Loucy (cell line): Measurements from ENCODE around the gene RIPK4.

ENCODE experiments used
- EZH2phosphoT487 ChIP-seq: fragments of 200-600 bp; IDR thresholded peaks from 2 replicates; pipeline ENCODE4 v1.6.1; 2018; ENCODE audit warnings: antibody characterized with exemption, mild to moderate bottlenecking, moderate library complexity, borderline replicate concordance
- TF ChIP-seq, protein P1 (sequence below): fragments of 200-600 bp; sonication (generic); conservative IDR thresholded peaks from 2 replicates; pipeline ENCODE4 v1.5.1; 2014; ENCODE audit warnings: mild to moderate bottlenecking, antibody characterized with exemption, low read length

DNA sequence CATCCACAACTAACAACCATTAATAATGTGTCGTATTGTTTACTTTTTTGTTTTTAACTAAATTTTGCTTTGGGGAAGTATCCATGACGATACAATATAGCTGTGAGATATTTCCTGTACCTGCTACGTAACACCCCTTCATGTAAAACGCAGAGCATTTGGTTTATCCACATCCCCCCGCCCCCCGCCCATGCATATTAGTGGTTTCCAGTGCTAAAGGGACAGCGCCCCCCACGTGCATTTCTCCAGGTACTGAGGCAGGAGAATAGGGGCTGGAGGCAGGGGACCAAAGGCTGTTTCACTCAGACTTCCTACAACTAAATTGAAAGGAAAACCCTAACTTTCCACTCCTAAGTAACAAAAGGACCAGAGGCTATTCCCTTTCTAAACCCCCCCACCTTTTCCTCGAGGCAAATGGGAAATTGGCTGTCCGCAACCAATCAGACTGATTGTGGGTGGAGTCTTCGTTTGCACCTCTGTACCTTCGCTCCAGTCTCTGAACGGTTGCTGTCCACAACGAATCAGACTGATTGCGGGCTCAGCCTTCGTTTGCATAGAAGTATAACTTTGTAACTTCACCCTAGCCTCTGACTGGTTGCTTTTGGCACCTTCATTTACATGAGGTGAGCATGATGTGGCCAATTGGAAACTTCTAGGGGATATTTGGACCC lies 12.2 kb upstream of the RIPK4 start:
- TF ChIP-seq, protein P1, sequence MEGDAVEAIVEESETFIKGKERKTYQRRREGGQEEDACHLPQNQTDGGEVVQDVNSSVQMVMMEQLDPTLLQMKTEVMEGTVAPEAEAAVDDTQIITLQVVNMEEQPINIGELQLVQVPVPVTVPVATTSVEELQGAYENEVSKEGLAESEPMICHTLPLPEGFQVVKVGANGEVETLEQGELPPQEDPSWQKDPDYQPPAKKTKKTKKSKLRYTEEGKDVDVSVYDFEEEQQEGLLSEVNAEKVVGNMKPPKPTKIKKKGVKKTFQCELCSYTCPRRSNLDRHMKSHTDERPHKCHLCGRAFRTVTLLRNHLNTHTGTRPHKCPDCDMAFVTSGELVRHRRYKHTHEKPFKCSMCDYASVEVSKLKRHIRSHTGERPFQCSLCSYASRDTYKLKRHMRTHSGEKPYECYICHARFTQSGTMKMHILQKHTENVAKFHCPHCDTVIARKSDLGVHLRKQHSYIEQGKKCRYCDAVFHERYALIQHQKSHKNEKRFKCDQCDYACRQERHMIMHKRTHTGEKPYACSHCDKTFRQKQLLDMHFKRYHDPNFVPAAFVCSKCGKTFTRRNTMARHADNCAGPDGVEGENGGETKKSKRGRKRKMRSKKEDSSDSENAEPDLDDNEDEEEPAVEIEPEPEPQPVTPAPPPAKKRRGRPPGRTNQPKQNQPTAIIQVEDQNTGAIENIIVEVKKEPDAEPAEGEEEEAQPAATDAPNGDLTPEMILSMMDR: no peak; the same call in 1 of the 2 replicates
- TF ChIP-seq EZH2phosphoT487: no peak
